Stimulated activated CD8-positive, alpha-beta memory T cell treated with anti-CD3 and anti-CD28 coated beads, Interleukin-7, amount 100 ng/mL, for 1 hour (primary cell): Measurements from ENCODE around the gene RPL18.
A peak's percentile ranks its signal among the peaks of the same experiment; 100 is the strongest.
"Not testable (repeated sequence)": the region's sequence is repeated elsewhere in the genome, so short reads cannot be mapped to it uniquely, and the experiment has no call there.

ENCODE experiments used
- DNase-seq, 2 donors: peaks; one replicate each; pipeline ENCODE4 v3.0.0-alpha.2; 2020; ENCODE audit warnings: low read depth in 2 of 2

The RPL18 gene

GRCh38 chr19:48644839-48645619, 26.1 kb upstream of the RPL18 start:
- DNase-seq: peak; percentile 30 to 51

GRCh38 chr19:48644355-48644754, 25.4 kb upstream of the RPL18 start:
- DNase-seq: no peak

GRCh38 chr19:48642862-48643261, 23.9 kb upstream of the RPL18 start:
- no peak for DNase-seq

- no peak for DNase-seq
Measured at GRCh38 chr19:48641850-48642249, 22.9 kb upstream of the RPL18 start.

GRCh38 chr19:48639483-48640375, 20.8 kb upstream of the RPL18 start:
- no peak for DNase-seq

DNA sequence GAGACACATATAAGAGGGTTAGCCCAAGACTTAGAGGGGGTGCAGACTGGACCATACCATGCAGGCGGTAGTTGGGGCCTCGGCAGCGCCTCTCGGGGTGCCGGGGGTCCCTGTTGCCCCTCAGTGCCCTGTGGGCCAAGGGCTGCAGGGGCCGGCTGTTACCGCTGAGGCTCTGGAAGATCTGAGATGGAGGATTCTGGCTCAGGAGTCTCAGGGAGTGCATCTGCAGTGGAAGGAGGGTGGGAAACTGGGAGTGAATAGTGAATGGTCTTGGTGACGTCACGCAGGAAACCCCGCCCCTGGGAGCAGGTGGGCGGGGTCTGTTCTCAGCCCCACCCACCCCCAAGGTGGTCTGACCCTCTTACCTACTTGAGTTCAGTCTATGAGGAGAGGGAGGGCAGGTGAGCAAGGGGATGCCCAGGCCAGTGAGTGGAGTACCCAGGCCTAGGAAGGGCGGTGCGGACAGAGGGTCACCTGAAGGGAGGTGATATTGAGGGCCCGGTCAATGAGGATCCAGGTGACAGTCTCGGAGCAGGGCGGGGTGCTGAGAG, 19.9 kb upstream of the RPL18 start:
- DNase-seq: no peak

- DNase-seq: peak in 1 of 2 donors; percentile 58
Measured at GRCh38 chr19:48637948-48638830, 19.2 kb upstream of the RPL18 start.

DNA sequence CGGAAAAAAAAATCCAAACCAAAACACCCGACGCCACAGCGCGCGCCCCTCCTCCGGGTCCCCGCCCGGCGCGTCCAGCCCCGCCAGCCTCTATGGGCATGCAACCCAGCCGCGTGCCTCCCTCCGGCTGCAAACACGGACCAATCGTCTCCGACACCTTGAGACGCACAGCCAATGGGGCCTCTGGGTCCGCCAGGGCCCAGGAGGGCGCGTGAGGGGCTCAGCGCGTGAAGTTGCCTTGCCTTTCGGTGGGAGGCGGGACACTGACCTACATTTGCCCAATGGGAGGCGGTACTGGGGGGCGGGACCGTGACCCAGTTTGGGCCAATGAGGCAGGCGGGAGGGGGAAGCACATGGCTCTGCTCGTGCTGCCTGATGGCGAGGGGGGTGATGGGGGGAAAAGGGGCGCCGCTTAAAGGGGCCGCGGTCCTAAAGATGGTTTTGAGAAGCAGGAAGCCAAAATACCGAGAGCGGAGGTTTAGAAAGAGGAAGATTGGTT, 18.5 kb upstream of the RPL18 start:
- DNase-seq: peak; percentile 98 to 99

- no peak for DNase-seq
Measured at GRCh38 chr19:48636859-48637448, 18.0 kb upstream of the RPL18 start, which contains the start of gene DBP. DBP (minus strand) TSS chr19:48637379; CDS start chr19:48636994, 385 bp downstream.

- no peak for DNase-seq
Measured at GRCh38 chr19:48635966-48636858, 17.2 kb upstream of the RPL18 start.

DNA sequence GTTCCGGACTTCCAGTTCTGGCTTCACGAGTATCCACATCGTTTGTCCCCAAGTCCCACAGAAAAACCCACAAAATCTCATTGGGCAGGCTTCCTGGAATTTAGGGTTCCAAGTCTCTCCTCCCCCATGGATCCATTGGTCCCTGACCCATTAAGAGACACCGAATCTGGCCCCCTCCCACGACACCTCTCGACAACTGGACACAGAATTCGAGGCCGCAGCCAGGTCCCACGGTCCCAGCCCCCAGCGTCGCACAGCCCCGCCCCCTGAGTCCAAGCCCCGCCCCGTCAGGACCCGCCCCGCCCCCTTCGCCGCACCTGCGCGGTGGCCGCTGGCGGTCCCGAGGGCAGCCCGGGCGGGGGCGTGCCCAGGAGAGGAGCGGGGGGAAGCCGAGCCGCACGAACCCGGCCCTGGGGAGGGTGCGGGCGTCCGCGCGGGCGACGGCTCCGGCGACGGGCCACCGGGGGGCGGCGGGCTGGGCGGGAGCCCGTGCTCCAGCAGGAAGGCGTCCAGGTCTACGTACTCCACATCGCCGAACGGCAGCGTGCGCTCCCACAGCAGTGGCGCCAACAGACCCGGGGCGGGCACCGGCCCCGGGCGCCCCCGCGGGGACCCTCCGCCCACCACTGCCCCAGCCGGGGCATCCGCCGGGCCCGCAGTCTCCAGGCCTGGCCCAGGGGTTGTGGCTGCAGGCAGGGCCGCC, 16.4 kb upstream of the RPL18 start:
- peak in 1 of 2 donors; percentile 62 for DNase-seq

DNA sequence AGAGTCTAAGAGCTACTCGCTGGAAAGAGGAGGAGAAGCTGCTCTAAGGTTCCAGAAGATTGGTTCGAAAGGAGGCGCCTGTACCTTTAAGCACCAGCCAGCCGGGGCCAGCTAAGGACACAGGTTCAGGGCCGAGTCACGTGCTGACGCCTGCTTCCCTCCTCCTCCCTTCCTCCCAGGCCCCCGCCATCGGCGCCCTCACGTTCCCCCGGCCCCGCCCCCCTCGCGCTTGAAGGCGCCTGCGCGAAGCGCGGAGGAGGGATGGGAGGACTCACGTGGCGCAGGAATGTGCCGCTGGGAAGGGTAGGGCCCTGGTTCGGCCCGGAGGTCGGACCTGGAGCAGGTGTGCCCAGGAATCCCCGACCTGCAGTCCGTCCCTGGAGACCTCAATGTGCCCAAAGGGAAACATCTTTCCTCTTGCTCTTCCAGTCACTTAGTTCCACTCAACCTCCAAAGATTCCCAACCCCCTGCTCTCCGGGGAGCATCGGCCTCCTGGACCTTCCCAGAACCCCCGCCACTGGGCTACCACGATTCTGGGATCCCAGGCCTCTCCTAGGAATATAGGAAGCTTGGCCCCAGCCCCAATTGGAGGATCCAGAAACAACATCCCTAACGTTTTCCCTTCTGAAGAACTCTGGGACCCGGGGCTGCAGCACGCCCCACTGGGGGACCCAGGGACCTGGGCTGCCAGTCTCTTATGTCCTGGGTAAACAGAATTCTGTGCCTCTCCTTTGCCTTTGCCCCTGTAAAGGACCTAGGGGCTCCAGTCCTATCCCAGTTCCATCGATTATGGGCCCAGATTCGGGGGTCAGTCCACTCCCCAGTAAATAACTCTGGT, 15.7 kb upstream of the RPL18 start:
- DNase-seq: peak; percentile 78 to 81

- no peak for DNase-seq
Measured at GRCh38 chr19:48634036-48634342, 15.0 kb upstream of the RPL18 start.

DNA sequence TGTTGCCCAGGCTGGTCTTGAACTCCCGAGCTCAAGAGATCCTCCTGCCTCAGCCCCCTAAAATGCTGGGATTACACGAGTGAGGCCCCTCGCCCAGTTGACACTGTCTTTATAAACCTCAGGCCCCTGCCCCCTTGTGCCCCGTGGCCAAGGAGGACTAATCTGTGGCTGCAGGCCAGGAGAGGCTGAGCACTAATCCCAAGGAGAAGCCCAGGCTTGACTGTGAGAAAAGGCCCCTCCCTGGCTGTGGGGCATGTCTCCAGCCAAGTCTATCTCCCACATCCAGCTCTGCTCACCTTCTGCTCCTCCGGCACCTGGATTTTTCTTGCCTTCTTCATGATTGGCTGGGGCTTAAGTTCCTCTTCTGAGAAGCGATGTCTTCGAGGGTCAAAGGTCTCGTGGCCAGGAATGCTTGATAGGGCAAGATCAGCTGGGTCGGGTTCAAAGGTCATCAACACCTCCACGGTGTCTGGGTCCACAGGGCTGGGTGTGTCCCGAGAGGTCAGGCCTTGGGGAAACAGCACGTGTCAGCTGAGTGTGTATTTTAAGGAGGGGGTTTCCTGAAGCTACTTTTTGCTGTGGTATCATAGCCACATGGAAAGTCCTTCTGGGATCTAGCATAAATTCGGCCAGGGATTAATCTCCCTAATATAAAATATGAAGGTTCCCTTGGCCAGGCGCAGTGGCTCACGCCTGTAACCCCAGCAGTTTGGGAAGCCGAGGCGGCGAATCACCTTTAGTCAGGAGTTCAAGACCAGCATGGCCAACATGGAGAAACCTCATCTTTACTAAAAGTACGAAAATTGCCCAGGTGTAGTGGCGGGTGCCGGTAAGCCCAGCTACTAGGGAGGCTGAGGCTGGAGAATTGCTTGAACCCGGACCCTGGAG, 14.4 kb upstream of the RPL18 start:
- no peak for DNase-seq

DNA sequence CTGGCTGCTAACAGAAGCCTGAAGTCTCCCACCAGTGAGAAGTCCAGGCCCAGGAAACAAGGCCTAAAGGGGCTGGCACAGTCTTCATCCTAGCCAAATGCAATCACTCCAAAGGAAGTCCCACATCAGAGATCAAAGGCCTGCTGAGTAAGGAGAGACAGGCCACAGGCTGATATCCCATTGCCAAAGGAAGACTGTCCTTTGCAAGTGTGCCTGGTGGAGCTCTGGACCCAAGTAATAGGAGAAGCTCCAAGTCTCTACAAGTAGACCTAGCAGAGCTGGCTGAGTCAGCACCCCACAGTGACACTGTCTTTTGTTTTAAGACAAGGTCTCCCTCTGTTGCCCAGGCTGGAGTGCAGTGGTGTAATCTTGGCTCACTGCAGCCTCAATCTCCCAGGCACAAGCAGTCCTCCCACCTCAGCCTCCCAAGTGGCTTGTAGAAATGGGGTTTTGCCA, 13.7 kb upstream of the RPL18 start:
- no peak for DNase-seq

- DNase-seq: not testable (repeated sequence)
Measured at GRCh38 chr19:48632286-48632685, 13.3 kb upstream of the RPL18 start.

GRCh38 chr19:48631225-48631624, 12.2 kb upstream of the RPL18 start:
- no peak for DNase-seq
